ENCODE data around the gene CNNM3. TPM values are rescaled to one million over a fixed set of nuclear protein-coding genes. Genes with fewer than 3 reads are reported as not detected.
"Not testable (repeated sequence)": the region's sequence is repeated elsewhere in the genome, so short reads cannot be mapped to it uniquely, and the experiment has no call there.

CNNM3 gene
- total and polyA plus RNA-seq, 4 donors: 10.0 to 19.8 (median 16.1) TPM

DNA sequence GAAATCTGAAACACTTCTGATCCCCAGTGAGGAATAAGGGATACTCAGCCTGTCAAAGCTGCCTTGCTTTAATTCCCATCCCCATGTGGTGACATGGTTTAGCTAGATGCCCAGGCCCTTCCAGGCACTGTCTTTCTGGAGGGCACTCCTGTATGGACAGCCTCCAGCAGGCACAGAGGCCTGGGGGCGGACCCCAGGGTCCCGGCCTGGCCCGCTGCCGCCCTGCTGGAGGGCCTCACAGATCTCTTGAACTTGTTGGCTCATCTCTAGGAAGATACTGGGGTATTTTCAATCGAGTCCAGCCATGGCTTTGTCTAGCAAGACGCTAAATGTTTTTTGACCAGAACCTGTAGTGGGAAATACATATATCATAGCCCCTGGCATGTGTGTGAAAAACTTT, 21.0 kb upstream of the CNNM3 start (continued):
- TF ChIP-seq, protein P1, sequence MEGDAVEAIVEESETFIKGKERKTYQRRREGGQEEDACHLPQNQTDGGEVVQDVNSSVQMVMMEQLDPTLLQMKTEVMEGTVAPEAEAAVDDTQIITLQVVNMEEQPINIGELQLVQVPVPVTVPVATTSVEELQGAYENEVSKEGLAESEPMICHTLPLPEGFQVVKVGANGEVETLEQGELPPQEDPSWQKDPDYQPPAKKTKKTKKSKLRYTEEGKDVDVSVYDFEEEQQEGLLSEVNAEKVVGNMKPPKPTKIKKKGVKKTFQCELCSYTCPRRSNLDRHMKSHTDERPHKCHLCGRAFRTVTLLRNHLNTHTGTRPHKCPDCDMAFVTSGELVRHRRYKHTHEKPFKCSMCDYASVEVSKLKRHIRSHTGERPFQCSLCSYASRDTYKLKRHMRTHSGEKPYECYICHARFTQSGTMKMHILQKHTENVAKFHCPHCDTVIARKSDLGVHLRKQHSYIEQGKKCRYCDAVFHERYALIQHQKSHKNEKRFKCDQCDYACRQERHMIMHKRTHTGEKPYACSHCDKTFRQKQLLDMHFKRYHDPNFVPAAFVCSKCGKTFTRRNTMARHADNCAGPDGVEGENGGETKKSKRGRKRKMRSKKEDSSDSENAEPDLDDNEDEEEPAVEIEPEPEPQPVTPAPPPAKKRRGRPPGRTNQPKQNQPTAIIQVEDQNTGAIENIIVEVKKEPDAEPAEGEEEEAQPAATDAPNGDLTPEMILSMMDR (IDR thresholded peaks at IDR 0.05; ENCODE audit: low read depth, low read length, missing input control): no peak
- TF ChIP-seq JUND (IDR thresholded peaks at IDR 0.05): no peak

DNA sequence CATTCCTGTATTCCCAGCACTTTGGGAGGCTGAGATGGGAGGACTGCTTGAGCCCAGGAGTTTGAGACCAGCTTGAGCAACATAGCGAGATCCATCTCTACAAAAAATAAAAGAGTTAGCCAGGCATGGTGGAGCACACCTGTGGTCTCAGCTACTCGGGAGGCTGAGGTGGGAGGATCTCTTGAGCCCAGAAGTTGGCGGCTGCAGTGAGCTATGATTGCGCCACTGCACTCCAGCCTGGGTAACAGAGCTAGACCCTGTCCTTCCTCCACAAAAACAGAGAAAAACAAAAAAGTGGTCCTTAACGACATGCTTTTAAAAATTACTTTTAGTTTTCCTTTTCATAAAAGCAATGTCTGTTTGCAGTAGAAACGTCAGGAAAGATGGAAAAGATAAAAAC, 19.6 kb upstream of the CNNM3 start:
- 92% methylated on average over 6 of the region's 6 CpGs for WGBS
- Histone ChIP-seq H3K4me1 (ENCODE audit: control insufficient read depth in 4 of 4, insufficient read depth in 4 of 4, low read length in 3 of 4) (peaks cover 0 to 10% (median 4%) of the 10 kb centered on the region in 4 donors), H3K36me3 (ENCODE audit: control insufficient read depth in 4 of 4, insufficient read depth in 3 of 4, low read depth in 1 of 4, low read length in 3 of 4) (peaks cover 0 to 11% (median 2%) of the 10 kb centered on the region in 4 donors)
- not testable (repeated sequence) for DNase-seq (ENCODE audit: low spot score); H3K4me3 ChIP-seq (ENCODE audit: low read depth in 1 of 3, low read length in 3 of 3); H3K27ac ChIP-seq (ENCODE audit: low read depth in 1 of 2, low read length in 2 of 2); H3K9me3 ChIP-seq (ENCODE audit: control insufficient read depth in 4 of 4, low read length in 3 of 4); H3K27me3 ChIP-seq (ENCODE audit: control insufficient read depth in 4 of 4, insufficient read depth in 4 of 4, low read length in 3 of 4); H3K9ac ChIP-seq (ENCODE audit: low read depth in 1 of 2, low read length in 2 of 2)

DNA sequence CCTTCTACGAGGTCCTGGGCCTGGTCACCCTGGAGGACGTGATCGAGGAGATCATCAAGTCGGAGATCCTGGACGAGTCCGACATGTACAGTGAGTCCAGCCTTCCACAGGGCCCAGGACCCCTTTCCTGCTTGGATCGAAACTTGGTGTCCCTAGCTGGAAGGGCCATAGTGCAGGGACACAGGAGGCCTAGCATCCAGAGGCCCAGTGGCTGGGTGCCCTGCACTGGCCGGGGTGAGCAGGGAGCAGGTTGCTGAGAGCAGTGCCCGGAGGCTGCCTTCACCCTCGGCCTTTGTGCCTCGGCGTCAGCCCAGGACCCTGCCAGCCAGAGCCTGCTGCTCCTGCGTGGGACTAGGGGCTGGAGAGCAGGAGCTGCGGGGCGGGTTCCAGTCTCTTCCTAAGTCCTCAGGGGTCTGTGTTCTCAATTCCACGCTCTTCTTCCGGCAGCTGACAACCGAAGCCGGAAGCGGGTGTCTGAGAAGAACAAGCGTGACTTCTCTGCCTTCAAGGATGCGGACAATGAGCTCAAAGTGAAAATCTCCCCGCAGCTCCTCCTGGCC, 18.9 kb upstream of the CNNM3 start:
- no peak overlapping the region for H3K4me3 ChIP-seq (ENCODE audit: low read depth in 1 of 3, low read length in 3 of 3)
- no peak overlapping the region for H3K9ac ChIP-seq (ENCODE audit: low read depth in 1 of 2, low read length in 2 of 2)
- H3K4me1 ChIP-seq (ENCODE audit: control insufficient read depth in 4 of 4, insufficient read depth in 4 of 4, low read length in 3 of 4): peaks cover 0 to 10% (median 4%) of the 10 kb centered on the region in 4 donors
- WGBS: 98% methylated on average over 23 of the region's 23 CpGs
- TF ChIP-seq HNF4G (IDR thresholded peaks at IDR 0.05) (no peak), RAD21 (IDR thresholded peaks at IDR 0.05) (no peak), GABPA (IDR thresholded peaks at IDR 0.05 in 1 of 2, conservative IDR thresholded peaks at IDR 0.05 in 1 of 2) (no peak), YY1 (IDR thresholded peaks at IDR 0.05) (no peak), NR2F2 (IDR thresholded peaks at IDR 0.05) (no peak), SP1 (IDR thresholded peaks at IDR 0.05) (no peak), JUND (IDR thresholded peaks at IDR 0.05) (no peak), EGR1 (IDR thresholded peaks at IDR 0.05; ENCODE audit: low read depth in 2 of 2) (no peak), FOXA2 (IDR thresholded peaks at IDR 0.05) (no peak), HNF4A (conservative IDR thresholded peaks at IDR 0.05) (no peak)
- TF ChIP-seq, protein P2, sequence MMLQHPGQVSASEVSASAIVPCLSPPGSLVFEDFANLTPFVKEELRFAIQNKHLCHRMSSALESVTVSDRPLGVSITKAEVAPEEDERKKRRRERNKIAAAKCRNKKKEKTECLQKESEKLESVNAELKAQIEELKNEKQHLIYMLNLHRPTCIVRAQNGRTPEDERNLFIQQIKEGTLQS (IDR thresholded peaks at IDR 0.05): no peak
- TF ChIP-seq, protein P3, sequence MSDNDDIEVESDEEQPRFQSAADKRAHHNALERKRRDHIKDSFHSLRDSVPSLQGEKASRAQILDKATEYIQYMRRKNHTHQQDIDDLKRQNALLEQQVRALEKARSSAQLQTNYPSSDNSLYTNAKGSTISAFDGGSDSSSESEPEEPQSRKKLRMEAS (IDR thresholded peaks at IDR 0.05): no peak
- TF ChIP-seq, protein P4, sequence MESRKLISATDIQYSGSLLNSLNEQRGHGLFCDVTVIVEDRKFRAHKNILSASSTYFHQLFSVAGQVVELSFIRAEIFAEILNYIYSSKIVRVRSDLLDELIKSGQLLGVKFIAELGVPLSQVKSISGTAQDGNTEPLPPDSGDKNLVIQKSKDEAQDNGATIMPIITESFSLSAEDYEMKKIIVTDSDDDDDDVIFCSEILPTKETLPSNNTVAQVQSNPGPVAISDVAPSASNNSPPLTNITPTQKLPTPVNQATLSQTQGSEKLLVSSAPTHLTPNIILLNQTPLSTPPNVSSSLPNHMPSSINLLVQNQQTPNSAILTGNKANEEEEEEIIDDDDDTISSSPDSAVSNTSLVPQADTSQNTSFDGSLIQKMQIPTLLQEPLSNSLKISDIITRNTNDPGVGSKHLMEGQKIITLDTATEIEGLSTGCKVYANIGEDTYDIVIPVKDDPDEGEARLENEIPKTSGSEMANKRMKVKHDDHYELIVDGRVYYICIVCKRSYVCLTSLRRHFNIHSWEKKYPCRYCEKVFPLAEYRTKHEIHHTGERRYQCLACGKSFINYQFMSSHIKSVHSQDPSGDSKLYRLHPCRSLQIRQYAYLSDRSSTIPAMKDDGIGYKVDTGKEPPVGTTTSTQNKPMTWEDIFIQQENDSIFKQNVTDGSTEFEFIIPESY (IDR thresholded peaks at IDR 0.05): no peak
- TF ChIP-seq, protein P1 (IDR thresholded peaks at IDR 0.05; ENCODE audit: low read depth, low read length, missing input control): no peak
- TF ChIP-seq, protein P5, sequence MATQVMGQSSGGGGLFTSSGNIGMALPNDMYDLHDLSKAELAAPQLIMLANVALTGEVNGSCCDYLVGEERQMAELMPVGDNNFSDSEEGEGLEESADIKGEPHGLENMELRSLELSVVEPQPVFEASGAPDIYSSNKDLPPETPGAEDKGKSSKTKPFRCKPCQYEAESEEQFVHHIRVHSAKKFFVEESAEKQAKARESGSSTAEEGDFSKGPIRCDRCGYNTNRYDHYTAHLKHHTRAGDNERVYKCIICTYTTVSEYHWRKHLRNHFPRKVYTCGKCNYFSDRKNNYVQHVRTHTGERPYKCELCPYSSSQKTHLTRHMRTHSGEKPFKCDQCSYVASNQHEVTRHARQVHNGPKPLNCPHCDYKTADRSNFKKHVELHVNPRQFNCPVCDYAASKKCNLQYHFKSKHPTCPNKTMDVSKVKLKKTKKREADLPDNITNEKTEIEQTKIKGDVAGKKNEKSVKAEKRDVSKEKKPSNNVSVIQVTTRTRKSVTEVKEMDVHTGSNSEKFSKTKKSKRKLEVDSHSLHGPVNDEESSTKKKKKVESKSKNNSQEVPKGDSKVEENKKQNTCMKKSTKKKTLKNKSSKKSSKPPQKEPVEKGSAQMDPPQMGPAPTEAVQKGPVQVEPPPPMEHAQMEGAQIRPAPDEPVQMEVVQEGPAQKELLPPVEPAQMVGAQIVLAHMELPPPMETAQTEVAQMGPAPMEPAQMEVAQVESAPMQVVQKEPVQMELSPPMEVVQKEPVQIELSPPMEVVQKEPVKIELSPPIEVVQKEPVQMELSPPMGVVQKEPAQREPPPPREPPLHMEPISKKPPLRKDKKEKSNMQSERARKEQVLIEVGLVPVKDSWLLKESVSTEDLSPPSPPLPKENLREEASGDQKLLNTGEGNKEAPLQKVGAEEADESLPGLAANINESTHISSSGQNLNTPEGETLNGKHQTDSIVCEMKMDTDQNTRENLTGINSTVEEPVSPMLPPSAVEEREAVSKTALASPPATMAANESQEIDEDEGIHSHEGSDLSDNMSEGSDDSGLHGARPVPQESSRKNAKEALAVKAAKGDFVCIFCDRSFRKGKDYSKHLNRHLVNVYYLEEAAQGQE (IDR thresholded peaks at IDR 0.05): no peak
- no peaks in the 10 kb centered on the region for H3K9me3 ChIP-seq (ENCODE audit: control insufficient read depth in 4 of 4, low read length in 3 of 4)
- H3K27me3 ChIP-seq (ENCODE audit: control insufficient read depth in 4 of 4, insufficient read depth in 4 of 4, low read length in 3 of 4): no peaks in the 10 kb centered on the region
- no peak overlapping the region for H3K27ac ChIP-seq (ENCODE audit: low read depth in 1 of 2, low read length in 2 of 2)
- H3K36me3 ChIP-seq (ENCODE audit: control insufficient read depth in 4 of 4, insufficient read depth in 3 of 4, low read depth in 1 of 4, low read length in 3 of 4): peaks cover 0 to 11% (median 2%) of the 10 kb centered on the region in 4 donors
- DNase-seq (ENCODE audit: low spot score): no peak

Measured in liver (tissue), 9 donors.